NT2/D1 (cell line): ENCODE data around the gene MGAT4D.
"Not testable (repeated sequence)": the region's sequence is repeated elsewhere in the genome, so short reads cannot be mapped to it uniquely, and the experiment has no call there.

Experiments
- DNase-seq: peaks from one replicate; pipeline ENCODE4 v3.0.0-alpha.2; 2011; ENCODE audit warnings: low read depth, low spot score
- H3K27me3 ChIP-seq: 2 replicates; pipeline ENCODE4 v1.6.0; 2011; ENCODE audit warnings: mild to moderate bottlenecking; ENCODE audit not compliant: insufficient read length, insufficient read depth
- H3K36me3 ChIP-seq: 2 replicates; pipeline ENCODE4 v1.6.1; 2011; ENCODE audit warnings: mild to moderate bottlenecking, low read length, mixed read lengths; ENCODE audit not compliant: insufficient read depth, insufficient read length
- H3K4me1 ChIP-seq: 2 replicates; pipeline ENCODE4 v1.5.1; 2011; ENCODE audit not compliant: insufficient read depth, insufficient read length
- H3K4me3 ChIP-seq: 2 replicates; pipeline ENCODE4 v1.5.1; 2011; ENCODE audit warnings: low read depth; ENCODE audit not compliant: insufficient read length
- H3K9ac ChIP-seq: 2 replicates; pipeline ENCODE4 v1.6.0; 2011; ENCODE audit warnings: low read depth; ENCODE audit not compliant: insufficient read length
- H3K9me3 ChIP-seq: 2 replicates; pipeline ENCODE4 v1.5.1; 2011; ENCODE audit warnings: mild to moderate bottlenecking, low read length; ENCODE audit not compliant: insufficient read depth
- SUZ12 ChIP-seq: IDR thresholded peaks from 2 replicates; pipeline ENCODE4 v1.6.1; 2011; ENCODE audit not compliant: insufficient read length, insufficient read depth; ENCODE audit errors: extremely low read depth
- YY1 ChIP-seq: IDR thresholded peaks from 2 replicates; pipeline ENCODE4 v1.6.1; 2011; ENCODE audit not compliant: insufficient read length, insufficient read depth
- ZNF274 ChIP-seq: IDR thresholded peaks from 2 replicates; pipeline ENCODE4 v1.6.1; 2011; ENCODE audit warnings: mild to moderate bottlenecking, low read depth, low read length

MGAT4D gene

GRCh38 chr4:140497747-140498636 lies at the start of gene MGAT4D:
Gene MGAT4D (minus strand): TSS chr4:140498293. CDS start chr4:140498222, 71 bp downstream.
- H3K9ac ChIP-seq, result no peak within 1 kb of the TSS
- H3K4me1 ChIP-seq, result no peaks in the 10 kb centered on the region
- H3K9me3 ChIP-seq, result no peaks in the 10 kb centered on the region
- H3K36me3 ChIP-seq, result no peaks in the 10 kb centered on the region
- no peak within 1 kb of the TSS for H3K4me3 ChIP-seq
- TF ChIP-seq SUZ12 (no peak), YY1 (no peak), ZNF274 (no peak)
- DNase-seq, result no peak
- H3K27me3 ChIP-seq, result no peaks in the 10 kb centered on the region

- Histone ChIP-seq H3K4me3 (no peak overlapping the region), H3K27me3 (no peaks in the 10 kb centered on the region), H3K36me3 (peaks cover 32% of the 10 kb centered on the region), H3K9me3 (no peaks in the 10 kb centered on the region), H3K4me1 (no peaks in the 10 kb centered on the region), H3K9ac (no peak overlapping the region)
- DNase-seq, result no peak
- TF ChIP-seq SUZ12 (no peak), YY1 (no peak), ZNF274 (no peak)
These were observed 35.9 kb upstream of the MGAT4D start for GRCh38 chr4:140533951-140534480.

GRCh38 chr4:140529434-140529833 lies 31.3 kb upstream of the MGAT4D start:
- Histone ChIP-seq H3K27me3 (no peaks in the 10 kb centered on the region), H3K9ac (no peak overlapping the region), H3K36me3 (peaks cover 43% of the 10 kb centered on the region), H3K9me3 (no peaks in the 10 kb centered on the region), H3K4me3 (no peak overlapping the region), H3K4me1 (no peaks in the 10 kb centered on the region)
- TF ChIP-seq YY1, result no peak
- no peak for TF ChIP-seq ZNF274
- no peak for TF ChIP-seq SUZ12
- no peak for DNase-seq

GRCh38 chr4:140523857-140524742 lies 26.0 kb upstream of the MGAT4D start, which contains the start of gene ELMOD2:
Gene ELMOD2 (plus strand): TSS chr4:140524168. CDS start chr4:140525429, 1,261 bp downstream.
- TF ChIP-seq YY1, result no peak
- TF ChIP-seq SUZ12, result no peak
- TF ChIP-seq ZNF274, result no peak
- DNase-seq, result peak; percentile 85
- no peaks in the 10 kb centered on the region for H3K9me3 ChIP-seq
- no peaks in the 10 kb centered on the region for H3K27me3 ChIP-seq
- H3K9ac ChIP-seq, result peak within 1 kb of the TSS; percentile 90
- no peaks in the 10 kb centered on the region for H3K4me1 ChIP-seq
- H3K4me3 ChIP-seq, result peak within 1 kb of the TSS; percentile 83
- peaks cover 29% of the 10 kb centered on the region for H3K36me3 ChIP-seq

GRCh38 chr4:140523370-140523856 lies 25.3 kb upstream of the MGAT4D start:
- H3K36me3 ChIP-seq, result peaks cover 26% of the 10 kb centered on the region
- TF ChIP-seq YY1 (no peak), ZNF274 (no peak), SUZ12 (no peak)
- no peak overlapping the region for H3K9ac ChIP-seq
- H3K9me3 ChIP-seq, result no peaks in the 10 kb centered on the region
- no peak for DNase-seq
- no peaks in the 10 kb centered on the region for H3K27me3 ChIP-seq
- H3K4me3 ChIP-seq, result no peak overlapping the region
- H3K4me1 ChIP-seq, result no peaks in the 10 kb centered on the region

GRCh38 chr4:140515423-140515822 lies 17.3 kb upstream of the MGAT4D start:
- Histone ChIP-seq H3K9ac (no peak overlapping the region), H3K9me3 (no peaks in the 10 kb centered on the region), H3K36me3 (no peaks in the 10 kb centered on the region), H3K4me3 (no peak overlapping the region), H3K27me3 (no peaks in the 10 kb centered on the region), H3K4me1 (no peaks in the 10 kb centered on the region)
- no peak for TF ChIP-seq YY1
- no peak for TF ChIP-seq SUZ12
- no peak for TF ChIP-seq ZNF274
- DNase-seq, result no peak

GRCh38 chr4:140513765-140514164 lies 15.7 kb upstream of the MGAT4D start:
- H3K4me1 ChIP-seq, H3K4me3 ChIP-seq, H3K9me3 ChIP-seq, DNase-seq, H3K9ac ChIP-seq, H3K27me3 ChIP-seq, H3K36me3 ChIP-seq: not testable (repeated sequence)
